Activated naive CD8-positive, alpha-beta T cell (primary cell): ENCODE data around the gene SPESP1.

Experiments used
- H3K27ac Mint-ChIP-seq: one replicate; pipeline ENCODE4 v1.8.0; 2021; ENCODE audit warnings: mixed read lengths
- H3K27me3 Mint-ChIP-seq: one replicate; pipeline ENCODE4 v1.8.0; 2021; ENCODE audit warnings: mixed read lengths
- H3K36me3 Mint-ChIP-seq: one replicate; pipeline ENCODE4 v1.8.0; 2021; ENCODE audit warnings: mixed read lengths
- H3K4me1 Mint-ChIP-seq: one replicate; pipeline ENCODE4 v1.8.0; 2021; ENCODE audit warnings: low read depth, mixed read lengths
- H3K4me3 Mint-ChIP-seq: one replicate; pipeline ENCODE4 v1.8.0; 2021; ENCODE audit warnings: mild to moderate bottlenecking, mixed read lengths
- H3K9me3 Mint-ChIP-seq: one replicate; pipeline ENCODE4 v1.8.0; 2021; ENCODE audit warnings: low read depth, mixed read lengths

SPESP1 gene

GRCh38 chr15:68930268-68931022 is at the start of gene SPESP1:
Gene SPESP1, plus strand, starts transcription at chr15:68930525. Its CDS starts 129 bp downstream, at chr15:68930654.
- Mint-ChIP-seq H3K9me3 (no peaks in the 10 kb centered on the region), H3K4me1 (no peaks in the 10 kb centered on the region), H3K27ac (no peak within 1 kb of the TSS), H3K36me3 (no peaks in the 10 kb centered on the region), H3K27me3 (peaks cover 5% of the 10 kb centered on the region), H3K4me3 (peak within 1 kb of the TSS; percentile 9)

- no peak overlapping the region for H3K27ac Mint-ChIP-seq
- no peaks in the 10 kb centered on the region for H3K4me1 Mint-ChIP-seq
- H3K9me3 Mint-ChIP-seq = no peaks in the 10 kb centered on the region
- no peak overlapping the region for H3K4me3 Mint-ChIP-seq
- H3K36me3 Mint-ChIP-seq = no peaks in the 10 kb centered on the region
- H3K27me3 Mint-ChIP-seq = no peaks in the 10 kb centered on the region
These were observed 45.3 kb upstream of the SPESP1 start for GRCh38 chr15:68885070-68885469.

GRCh38 chr15:68887120-68887519 is 43.2 kb upstream of the SPESP1 start:
- H3K36me3 Mint-ChIP-seq = no peaks in the 10 kb centered on the region
- H3K27me3 Mint-ChIP-seq = no peaks in the 10 kb centered on the region
- H3K4me3 Mint-ChIP-seq = no peak overlapping the region
- no peaks in the 10 kb centered on the region for H3K9me3 Mint-ChIP-seq
- H3K4me1 Mint-ChIP-seq = no peaks in the 10 kb centered on the region
- H3K27ac Mint-ChIP-seq = no peak overlapping the region

GRCh38 chr15:68887819-68888218 is 42.5 kb upstream of the SPESP1 start:
- Mint-ChIP-seq H3K36me3 (no peaks in the 10 kb centered on the region), H3K27ac (no peak overlapping the region), H3K9me3 (no peaks in the 10 kb centered on the region), H3K4me3 (no peak overlapping the region), H3K27me3 (no peaks in the 10 kb centered on the region), H3K4me1 (no peaks in the 10 kb centered on the region)

- Mint-ChIP-seq H3K27me3 (peaks cover 2% of the 10 kb centered on the region), H3K9me3 (no peaks in the 10 kb centered on the region), H3K27ac (no peak overlapping the region), H3K36me3 (no peaks in the 10 kb centered on the region), H3K4me1 (no peaks in the 10 kb centered on the region), H3K4me3 (peak overlapping the region; percentile 69)
These were observed 41.9 kb upstream of the SPESP1 start for GRCh38 chr15:68888419-68888818.

- Mint-ChIP-seq H3K27ac (no peak overlapping the region), H3K9me3 (no peaks in the 10 kb centered on the region), H3K27me3 (peaks cover 8% of the 10 kb centered on the region), H3K4me3 (no peak overlapping the region), H3K4me1 (no peaks in the 10 kb centered on the region), H3K36me3 (no peaks in the 10 kb centered on the region)
These were observed 36.1 kb upstream of the SPESP1 start for GRCh38 chr15:68894208-68894607.

GRCh38 chr15:68896178-68896577 is 34.1 kb upstream of the SPESP1 start:
- H3K27me3 Mint-ChIP-seq = peaks cover 11% of the 10 kb centered on the region
- no peaks in the 10 kb centered on the region for H3K36me3 Mint-ChIP-seq
- H3K9me3 Mint-ChIP-seq = no peaks in the 10 kb centered on the region
- no peak overlapping the region for H3K27ac Mint-ChIP-seq
- no peak overlapping the region for H3K4me3 Mint-ChIP-seq
- H3K4me1 Mint-ChIP-seq = no peaks in the 10 kb centered on the region

- Mint-ChIP-seq H3K27me3 (peaks cover 13% of the 10 kb centered on the region), H3K4me1 (no peaks in the 10 kb centered on the region), H3K9me3 (no peaks in the 10 kb centered on the region), H3K36me3 (no peaks in the 10 kb centered on the region), H3K27ac (no peak overlapping the region), H3K4me3 (no peak overlapping the region)
These were observed 33.3 kb upstream of the SPESP1 start for GRCh38 chr15:68897016-68897415.

GRCh38 chr15:68900027-68900426 is 30.3 kb upstream of the SPESP1 start:
- no peak overlapping the region for H3K27ac Mint-ChIP-seq

GRCh38 chr15:68907396-68907923 is 22.9 kb upstream of the SPESP1 start:
- no peaks in the 10 kb centered on the region for H3K9me3 Mint-ChIP-seq
- H3K36me3 Mint-ChIP-seq = no peaks in the 10 kb centered on the region
- H3K4me3 Mint-ChIP-seq = no peak overlapping the region
- H3K4me1 Mint-ChIP-seq = no peaks in the 10 kb centered on the region
- H3K27ac Mint-ChIP-seq = no peak overlapping the region
- peaks cover 8% of the 10 kb centered on the region for H3K27me3 Mint-ChIP-seq

More at GRCh38 chr15:68900027-68900426, 30.3 kb upstream of the SPESP1 start:
- no peak overlapping the region for H3K4me3 Mint-ChIP-seq
- no peaks in the 10 kb centered on the region for H3K9me3 Mint-ChIP-seq
- H3K4me1 Mint-ChIP-seq = no peaks in the 10 kb centered on the region
- peaks cover 8% of the 10 kb centered on the region for H3K27me3 Mint-ChIP-seq
- H3K36me3 Mint-ChIP-seq = no peaks in the 10 kb centered on the region

GRCh38 chr15:68909601-68910100 is 20.7 kb upstream of the SPESP1 start:
- no peak overlapping the region for H3K27ac Mint-ChIP-seq
- H3K27me3 Mint-ChIP-seq = peaks cover 8% of the 10 kb centered on the region
- no peak overlapping the region for H3K4me3 Mint-ChIP-seq
- no peaks in the 10 kb centered on the region for H3K36me3 Mint-ChIP-seq
- no peaks in the 10 kb centered on the region for H3K9me3 Mint-ChIP-seq
- no peaks in the 10 kb centered on the region for H3K4me1 Mint-ChIP-seq

GRCh38 chr15:68910341-68910740 is 20.0 kb upstream of the SPESP1 start:
- H3K4me1 Mint-ChIP-seq = no peaks in the 10 kb centered on the region
- H3K27ac Mint-ChIP-seq = no peak overlapping the region
- H3K4me3 Mint-ChIP-seq = no peak overlapping the region
- H3K9me3 Mint-ChIP-seq = no peaks in the 10 kb centered on the region
- H3K27me3 Mint-ChIP-seq = peaks cover 13% of the 10 kb centered on the region
- H3K36me3 Mint-ChIP-seq = peaks cover 3% of the 10 kb centered on the region

GRCh38 chr15:68910816-68911215 is 19.5 kb upstream of the SPESP1 start:
- no peaks in the 10 kb centered on the region for H3K9me3 Mint-ChIP-seq

GRCh38 chr15:68921926-68922325 is 8.4 kb upstream of the SPESP1 start:
- Mint-ChIP-seq H3K27ac (no peak overlapping the region), H3K4me1 (peaks cover 2% of the 10 kb centered on the region), H3K9me3 (no peaks in the 10 kb centered on the region), H3K36me3 (no peaks in the 10 kb centered on the region), H3K4me3 (no peak overlapping the region), H3K27me3 (peaks cover 13% of the 10 kb centered on the region)

More at GRCh38 chr15:68910816-68911215, 19.5 kb upstream of the SPESP1 start:
- Mint-ChIP-seq H3K4me1 (no peaks in the 10 kb centered on the region), H3K4me3 (no peak overlapping the region), H3K36me3 (peaks cover 4% of the 10 kb centered on the region), H3K27me3 (peaks cover 13% of the 10 kb centered on the region), H3K27ac (no peak overlapping the region)

GRCh38 chr15:68924866-68925560 is 5.3 kb upstream of the SPESP1 start:
- H3K27me3 Mint-ChIP-seq = peaks cover 13% of the 10 kb centered on the region
- no peaks in the 10 kb centered on the region for H3K9me3 Mint-ChIP-seq
- H3K36me3 Mint-ChIP-seq = no peaks in the 10 kb centered on the region
- H3K4me1 Mint-ChIP-seq = peaks cover 2% of the 10 kb centered on the region
- no peak overlapping the region for H3K27ac Mint-ChIP-seq
- H3K4me3 Mint-ChIP-seq = no peak overlapping the region
